HL-60 (cell line): ENCODE data around the gene COL13A1.

Experiments
- DNase-seq, 2 experiments: peaks; one replicate each; pipeline ENCODE4 v3.0.0-alpha.2; 2010 to 2020; ENCODE audit warnings: low read depth in 1 of 2, low spot score in 1 of 2
- H3K27ac ChIP-seq: fragments of 250-450 bp; sonication (Bioruptor Pico); replicated peaks from 2 replicates; pipeline ENCODE4 v1.5.1; 2020; ENCODE audit warnings: mild to moderate bottlenecking, moderate library complexity
- H3K27me3 ChIP-seq: fragments of 250-450 bp; sonication (Bioruptor Pico); 2 replicates; pipeline ENCODE4 v1.5.1; 2021; ENCODE audit warnings: mild to moderate bottlenecking, moderate library complexity; ENCODE audit not compliant: insufficient read depth, poor library complexity, severe bottlenecking
- H3K4me3 ChIP-seq: replicated peaks from 2 replicates; pipeline ENCODE4 v1.5.1; 2011; ENCODE audit warnings: mild to moderate bottlenecking, control low read depth, low read length; ENCODE audit not compliant: insufficient read depth
- CTCF ChIP-seq: IDR thresholded peaks from one replicate; pipeline ENCODE4 v1.5.1; 2011; ENCODE audit warnings: low read length, control low read depth, inconsistent platforms; ENCODE audit not compliant: insufficient read depth
- GABPA ChIP-seq: IDR thresholded peaks from 2 replicates; pipeline ENCODE4 v1.6.1; 2012; ENCODE audit warnings: low read depth
- POLR2AphosphoS5 ChIP-seq: IDR thresholded peaks from 2 replicates; pipeline ENCODE4 v1.6.1; 2012; ENCODE audit warnings: low read depth
- REST ChIP-seq: IDR thresholded peaks from 2 replicates; pipeline ENCODE4 v1.6.1; 2012; ENCODE audit warnings: low read depth; ENCODE audit not compliant: insufficient replicate concordance
- SPI1 ChIP-seq: IDR thresholded peaks from 2 replicates; pipeline ENCODE4 v1.6.1; 2012; ENCODE audit warnings: low read depth, mild to moderate bottlenecking, borderline replicate concordance

COL13A1 gene

GRCh38 chr10:69960988-69961880 is 159.5 kb downstream of the COL13A1 start:
- Histone ChIP-seq H3K4me3 (no peak overlapping the region), H3K27ac (no peak overlapping the region), H3K27me3 (no peaks in the 10 kb centered on the region)
- no peak for DNase-seq
- TF ChIP-seq REST (no peak), SPI1 (no peak), GABPA (no peak), POLR2AphosphoS5 (no peak), CTCF (no peak)

GRCh38 chr10:69961881-69962745 is 160.4 kb downstream of the COL13A1 start:
- Histone ChIP-seq H3K4me3 (no peak overlapping the region), H3K27me3 (no peaks in the 10 kb centered on the region), H3K27ac (no peak overlapping the region)
- no peak for TF ChIP-seq GABPA
- no peak for TF ChIP-seq POLR2AphosphoS5
- TF ChIP-seq CTCF = no peak
- TF ChIP-seq SPI1 = no peak
- no peak for TF ChIP-seq REST
- DNase-seq = no peak

- TF ChIP-seq SPI1 = no peak
- no peak for TF ChIP-seq CTCF
- no peak for TF ChIP-seq POLR2AphosphoS5
- no peak for TF ChIP-seq GABPA
- TF ChIP-seq REST = no peak
Measured at GRCh38 chr10:69962746-69963135, 161.0 kb downstream of the COL13A1 start.

More at GRCh38 chr10:69962746-69963135, 161.0 kb downstream of the COL13A1 start:
- Histone ChIP-seq H3K4me3 (no peak overlapping the region), H3K27ac (no peak overlapping the region), H3K27me3 (no peaks in the 10 kb centered on the region)
- no peak for DNase-seq
